Brain pericyte (primary cell): Measurements from ENCODE around the gene SLC26A9.

Experiments used
- DNase-seq: peaks from one replicate; pipeline ENCODE4 v3.0.0-alpha.2; 2012; ENCODE audit warnings: low read depth, low spot score

Gene SLC26A9, protein sequence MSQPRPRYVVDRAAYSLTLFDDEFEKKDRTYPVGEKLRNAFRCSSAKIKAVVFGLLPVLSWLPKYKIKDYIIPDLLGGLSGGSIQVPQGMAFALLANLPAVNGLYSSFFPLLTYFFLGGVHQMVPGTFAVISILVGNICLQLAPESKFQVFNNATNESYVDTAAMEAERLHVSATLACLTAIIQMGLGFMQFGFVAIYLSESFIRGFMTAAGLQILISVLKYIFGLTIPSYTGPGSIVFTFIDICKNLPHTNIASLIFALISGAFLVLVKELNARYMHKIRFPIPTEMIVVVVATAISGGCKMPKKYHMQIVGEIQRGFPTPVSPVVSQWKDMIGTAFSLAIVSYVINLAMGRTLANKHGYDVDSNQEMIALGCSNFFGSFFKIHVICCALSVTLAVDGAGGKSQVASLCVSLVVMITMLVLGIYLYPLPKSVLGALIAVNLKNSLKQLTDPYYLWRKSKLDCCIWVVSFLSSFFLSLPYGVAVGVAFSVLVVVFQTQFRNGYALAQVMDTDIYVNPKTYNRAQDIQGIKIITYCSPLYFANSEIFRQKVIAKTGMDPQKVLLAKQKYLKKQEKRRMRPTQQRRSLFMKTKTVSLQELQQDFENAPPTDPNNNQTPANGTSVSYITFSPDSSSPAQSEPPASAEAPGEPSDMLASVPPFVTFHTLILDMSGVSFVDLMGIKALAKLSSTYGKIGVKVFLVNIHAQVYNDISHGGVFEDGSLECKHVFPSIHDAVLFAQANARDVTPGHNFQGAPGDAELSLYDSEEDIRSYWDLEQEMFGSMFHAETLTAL

DNA sequence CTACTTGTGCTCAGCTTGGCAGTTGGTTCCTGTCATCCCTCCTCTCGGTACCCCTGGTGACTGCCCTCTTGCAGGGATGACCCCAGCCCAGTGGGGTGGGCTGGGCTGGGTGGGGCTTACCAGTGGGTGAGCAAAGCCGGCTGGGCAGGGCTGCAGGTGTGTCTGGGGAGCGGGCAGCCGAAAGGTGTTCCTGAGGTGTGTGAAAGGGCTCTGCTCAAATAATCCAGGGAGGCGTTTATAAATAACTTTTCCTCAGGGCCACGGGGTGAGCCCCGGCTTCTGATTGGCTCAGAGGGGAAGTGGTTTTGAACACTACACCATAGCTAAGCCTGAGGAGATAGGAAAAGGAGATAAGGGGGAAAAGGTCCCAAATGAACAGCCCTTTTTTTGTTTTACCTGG lies at the start of gene SLC26A9:
SLC26A9 (minus strand) TSS at position 212 of the 400 bp plus-strand sequence. CDS start 7,636 bp downstream, outside the sequence.
- DNase-seq = no peak

DNA sequence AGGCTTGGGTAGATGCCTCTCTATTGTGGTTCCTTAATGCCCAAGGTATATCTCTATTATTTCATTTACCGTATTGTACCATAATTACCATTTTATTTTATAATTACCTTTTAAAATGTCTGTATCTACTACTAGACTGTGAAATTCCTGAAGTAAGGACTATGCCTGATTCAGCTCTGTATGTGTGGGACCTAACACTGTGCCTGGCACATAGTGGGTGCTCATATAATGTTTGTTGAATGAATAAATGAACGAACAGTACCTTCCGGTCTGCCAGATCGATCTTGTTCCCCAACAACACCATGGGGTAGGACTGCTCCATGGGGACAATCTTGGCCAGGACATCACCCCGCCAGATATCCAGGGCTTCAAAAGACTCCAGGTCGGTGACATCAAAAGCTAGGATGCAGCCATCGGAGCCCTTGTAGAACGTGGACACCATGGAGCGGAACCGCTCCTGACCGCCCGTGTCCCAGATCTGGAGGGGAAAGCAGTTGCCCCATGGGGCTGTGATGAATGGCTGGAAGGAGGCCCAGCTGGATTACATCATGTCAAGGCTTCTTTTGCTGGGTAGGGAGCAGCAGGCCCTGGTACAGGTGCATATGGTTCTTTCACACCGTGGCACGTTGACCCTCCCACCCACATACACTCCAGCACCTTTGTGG lies 49.1 kb upstream of the SLC26A9 start:
- DNase-seq = no peak

DNA sequence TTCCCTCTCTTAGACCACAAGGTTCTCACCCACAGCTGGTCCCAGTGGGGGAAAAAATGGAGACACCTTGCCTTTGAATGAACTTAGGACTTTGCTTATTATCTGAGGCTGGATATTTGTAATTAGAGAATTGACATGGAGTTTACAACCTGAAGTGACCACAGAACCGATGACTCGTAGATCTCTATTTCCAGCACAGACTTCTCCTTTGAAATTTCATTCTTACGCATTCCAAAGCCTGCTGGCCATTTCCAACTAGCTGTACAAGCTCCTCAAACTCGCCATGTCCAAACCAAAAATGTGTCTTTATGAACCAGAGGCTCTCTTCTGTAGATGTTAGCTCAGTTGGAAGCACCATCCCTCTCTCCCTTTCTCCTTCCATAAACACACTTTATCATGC lies 48.0 kb upstream of the SLC26A9 start:
- DNase-seq = no peak

DNA sequence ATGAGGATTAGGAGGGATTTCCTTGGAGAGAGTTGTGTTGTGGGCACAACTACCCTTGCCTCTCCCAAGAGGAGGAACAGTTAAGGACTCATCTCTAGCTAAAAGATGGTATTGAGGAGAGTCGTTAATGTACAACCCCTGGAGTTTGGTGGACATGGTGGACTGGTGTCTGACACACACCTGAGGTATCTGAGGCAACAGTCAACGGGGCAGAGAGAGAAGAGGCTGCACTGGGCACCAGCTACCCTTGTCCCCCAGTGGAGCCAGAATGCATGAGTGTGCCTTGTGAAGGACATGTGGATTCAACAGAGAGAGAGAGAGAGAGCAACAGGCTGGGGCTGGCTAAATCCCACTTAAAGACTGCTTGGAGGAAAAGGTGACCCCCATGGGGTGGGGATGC lies 47.0 kb upstream of the SLC26A9 start:
- no peak for DNase-seq

DNA sequence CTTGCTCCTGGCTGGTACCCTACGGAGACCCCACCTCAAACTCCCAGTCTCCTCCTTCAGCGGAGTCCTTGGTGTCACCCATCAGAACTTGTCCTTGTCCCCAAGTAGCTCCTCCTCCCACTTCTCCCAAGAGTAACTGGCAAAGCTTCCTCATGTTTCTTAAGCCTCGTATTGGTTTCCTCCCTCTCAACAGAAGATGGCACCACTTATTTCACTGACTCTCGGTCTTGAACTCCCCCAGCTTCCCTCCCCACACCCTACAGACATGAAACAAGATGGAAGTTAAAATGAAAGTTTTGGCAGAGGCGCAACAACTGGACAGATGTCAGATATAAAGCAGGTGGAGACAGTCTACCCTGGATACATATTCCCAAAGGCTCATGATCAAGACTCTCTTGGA lies 46.5 kb upstream of the SLC26A9 start:
- no peak for DNase-seq

DNA sequence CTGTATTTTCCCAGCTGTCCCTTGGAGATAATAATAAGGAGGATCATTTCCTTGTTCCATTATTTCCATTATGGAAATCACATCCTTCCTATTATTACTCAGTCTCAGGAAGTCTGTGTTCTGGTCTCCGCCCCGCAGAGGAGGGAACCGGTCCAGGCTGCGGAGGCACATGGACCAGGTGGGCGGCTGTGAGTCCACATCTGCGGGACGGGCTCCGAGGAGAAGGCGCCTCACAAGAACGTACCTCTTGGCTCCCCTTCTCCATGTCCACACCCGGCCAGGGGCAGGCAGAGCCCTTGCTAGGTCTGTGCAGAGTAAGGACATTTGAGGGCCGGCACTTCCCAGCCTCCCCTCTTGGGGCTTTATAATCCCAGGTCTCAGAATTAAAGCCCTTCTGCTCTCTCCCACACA lies 45.3 kb upstream of the SLC26A9 start:
- no peak for DNase-seq

DNA sequence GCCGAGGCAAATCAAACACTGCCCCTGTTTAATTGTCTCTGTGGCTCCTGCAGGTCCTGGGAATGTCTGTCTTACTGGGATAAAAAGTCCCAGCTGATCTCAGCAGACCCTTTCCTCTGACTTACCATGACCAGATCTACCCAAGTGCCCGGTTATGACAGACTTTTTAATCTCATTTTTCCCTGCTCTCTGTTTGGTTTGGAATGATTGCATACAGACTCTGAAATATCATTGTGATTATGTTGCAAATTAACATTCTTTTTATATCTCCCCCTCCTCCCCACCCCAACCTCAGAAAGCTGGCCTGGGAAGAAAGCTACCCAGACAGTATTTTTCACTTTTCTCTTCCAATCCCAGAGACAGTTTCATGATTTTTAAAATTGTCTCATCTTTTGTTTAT lies 43.6 kb upstream of the SLC26A9 start:
- DNase-seq = no peak

DNA sequence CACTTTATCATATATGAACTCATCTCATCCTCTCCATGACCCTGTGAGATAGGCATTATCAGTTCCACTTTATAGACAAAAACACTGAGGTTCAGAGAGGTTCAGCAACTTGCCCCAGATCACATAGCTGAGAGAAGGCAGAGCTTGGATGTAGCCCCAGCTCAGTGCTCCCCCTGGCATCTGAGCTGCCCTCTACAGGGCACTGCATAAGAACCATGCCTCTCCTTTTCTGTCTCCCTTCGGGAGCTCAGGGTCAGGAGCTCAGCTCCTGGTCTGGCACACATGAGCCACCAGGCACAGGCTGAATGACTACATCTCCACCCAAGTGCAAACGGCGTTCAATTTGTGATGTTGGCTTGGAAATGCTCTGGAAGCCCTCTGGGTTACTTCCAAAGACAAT lies 43.0 kb upstream of the SLC26A9 start:
- no peak for DNase-seq

DNA sequence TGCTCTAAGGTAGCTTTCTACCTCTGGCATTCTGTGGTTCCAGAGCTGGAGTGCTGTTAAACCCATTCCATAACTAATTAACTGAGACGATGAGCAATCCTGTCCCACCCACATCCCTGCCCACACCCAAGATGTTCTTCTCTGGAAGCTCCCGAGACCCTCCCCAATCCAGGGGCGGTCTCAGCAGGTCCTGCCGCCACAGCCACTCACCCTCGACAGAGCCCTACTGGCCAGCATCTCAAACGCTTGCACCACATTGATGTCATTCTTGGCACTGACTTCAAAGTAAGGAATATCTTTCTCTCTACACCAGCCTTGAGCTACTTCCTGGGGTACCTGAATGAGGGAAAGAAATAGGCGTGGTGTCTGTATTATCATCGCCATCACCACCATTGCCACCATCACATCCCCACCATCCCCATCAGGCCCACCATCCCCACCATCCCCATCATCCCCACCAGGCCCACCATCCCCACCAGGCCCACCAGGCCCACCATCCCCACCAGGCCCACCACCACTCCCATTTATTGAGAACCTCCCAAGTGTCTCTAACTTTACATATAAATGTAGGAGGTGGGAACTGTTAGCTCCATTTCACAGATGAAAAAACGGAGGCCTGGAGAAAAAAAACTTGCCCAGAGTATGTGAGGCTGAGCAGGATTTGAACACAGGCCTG lies 42.2 kb upstream of the SLC26A9 start:
- DNase-seq = no peak

DNA sequence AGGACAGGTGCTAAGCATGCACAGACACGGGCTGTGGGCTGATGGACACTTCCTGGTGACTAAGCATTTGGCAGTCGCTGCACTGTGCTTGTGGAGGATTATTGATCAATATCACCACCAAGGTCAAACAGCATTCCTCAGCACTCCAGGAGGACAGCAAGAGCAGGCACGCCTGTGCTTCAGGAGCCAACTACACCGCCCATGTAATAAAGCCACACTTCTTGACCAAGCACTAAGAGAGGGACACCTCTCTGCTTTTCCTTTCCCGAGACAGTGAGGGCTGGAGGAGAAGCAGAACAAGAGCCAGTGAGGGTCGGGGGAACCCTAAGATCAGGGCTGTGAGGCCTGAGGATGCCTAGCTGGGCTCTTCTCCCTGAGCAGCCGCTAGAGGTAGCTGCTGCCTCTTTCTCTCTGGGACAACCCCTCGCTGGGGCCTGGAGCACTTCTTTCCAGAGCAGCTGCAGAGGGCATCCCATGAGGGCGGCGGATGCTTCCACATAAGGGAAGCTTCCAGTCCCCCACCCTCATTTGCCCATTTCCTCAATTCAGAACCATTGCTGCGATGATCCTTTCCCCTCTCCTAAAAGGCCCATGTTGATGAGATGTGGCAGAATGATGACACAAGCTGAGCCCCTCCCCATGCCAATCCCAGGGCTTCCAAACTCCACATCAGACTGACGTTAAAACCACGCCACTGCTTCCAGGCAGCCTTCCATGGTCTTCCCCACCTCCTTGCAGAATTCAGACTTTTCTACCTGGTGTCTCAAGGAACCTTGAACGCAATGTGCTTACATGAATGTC lies 40.9 kb upstream of the SLC26A9 start:
- DNase-seq = no peak

DNA sequence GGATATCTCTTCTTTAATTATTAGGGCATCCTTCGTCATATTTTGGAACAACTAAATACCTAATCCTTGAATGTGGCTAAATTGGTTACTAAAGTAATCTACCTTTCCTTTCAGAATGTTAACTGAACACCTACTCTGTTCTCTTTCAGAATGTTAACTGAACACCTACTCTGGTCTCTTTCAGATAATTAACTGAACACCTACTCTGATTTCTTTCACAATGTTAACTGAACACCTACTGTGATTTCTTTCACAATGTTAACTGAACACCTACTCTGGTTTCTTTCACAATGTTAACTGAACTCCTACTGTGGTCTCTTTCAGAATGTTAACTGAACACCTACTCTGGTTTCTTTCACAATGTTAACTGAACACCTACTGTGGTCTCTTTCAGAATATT lies 38.0 kb upstream of the SLC26A9 start:
- DNase-seq = no peak

DNA sequence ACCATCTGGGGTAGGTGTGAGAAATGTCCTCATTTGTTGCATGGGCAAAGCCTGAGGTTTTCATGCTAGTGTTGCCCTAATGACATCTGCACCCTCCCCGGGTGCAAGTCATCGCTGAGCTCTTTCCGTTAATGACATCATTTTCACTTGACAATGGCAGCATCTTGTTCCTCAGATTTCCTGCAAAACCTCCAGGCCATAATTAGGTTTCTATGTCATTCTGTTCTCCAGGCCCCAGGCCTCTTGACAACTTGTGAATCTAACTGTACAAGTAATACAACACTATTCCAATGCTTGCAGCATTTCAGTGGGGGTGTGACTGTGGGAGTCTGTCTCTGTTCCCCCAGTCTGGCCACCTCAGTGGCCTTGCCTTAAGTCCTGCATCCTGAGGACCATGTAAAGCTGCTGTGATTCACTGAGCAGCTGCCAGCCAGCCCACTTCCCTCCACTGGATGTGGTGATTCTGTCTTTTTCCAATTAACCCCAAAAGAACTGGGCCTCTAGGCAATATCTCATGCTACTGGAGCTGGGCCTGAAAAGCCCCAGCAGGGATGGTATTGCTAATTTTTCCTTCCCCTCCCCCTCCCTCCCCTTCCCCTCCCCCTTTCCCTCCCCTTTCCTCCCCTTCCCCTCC lies 37.1 kb upstream of the SLC26A9 start:
- DNase-seq = no peak

DNA sequence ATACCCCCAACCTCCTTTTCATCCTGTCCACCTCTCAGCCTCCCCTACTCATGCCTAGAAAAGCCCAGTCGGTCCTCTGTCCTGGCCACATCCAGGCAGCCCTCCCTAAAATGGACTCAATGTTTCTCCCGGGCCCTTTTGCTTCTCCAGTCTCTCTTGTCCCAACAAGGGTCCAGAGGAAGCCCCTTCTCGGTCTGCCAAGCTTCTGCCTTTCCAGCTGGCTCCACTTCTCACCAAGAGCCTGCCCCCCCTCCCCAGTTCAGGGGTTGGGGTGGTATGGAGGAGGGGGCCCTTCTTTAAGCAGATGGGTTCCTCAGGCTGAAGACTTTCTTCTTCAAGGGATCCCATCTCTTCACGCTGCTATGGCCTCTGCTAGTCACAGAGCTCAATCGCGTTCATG lies 36.0 kb upstream of the SLC26A9 start:
- DNase-seq = no peak

DNA sequence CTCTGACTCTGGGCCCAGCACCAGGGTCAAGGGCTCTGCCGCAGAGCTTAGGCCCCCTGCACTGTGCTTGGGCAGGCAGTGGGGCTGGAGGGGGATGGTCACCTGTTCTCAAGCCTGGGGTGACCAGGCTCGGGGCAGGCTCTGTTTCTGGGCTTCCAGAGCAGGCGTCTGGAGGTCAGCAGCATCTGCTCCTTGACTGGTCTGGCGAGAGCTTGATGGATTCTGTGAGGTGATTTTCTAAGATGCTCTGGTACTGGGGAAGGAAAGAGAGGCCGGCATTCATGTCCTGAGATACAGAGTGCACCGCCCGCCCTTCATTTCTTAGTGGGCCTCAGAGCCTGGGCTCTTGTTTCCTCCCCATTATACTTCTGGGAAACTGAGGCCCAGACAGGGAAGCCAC lies 35.4 kb upstream of the SLC26A9 start:
- no peak for DNase-seq

DNA sequence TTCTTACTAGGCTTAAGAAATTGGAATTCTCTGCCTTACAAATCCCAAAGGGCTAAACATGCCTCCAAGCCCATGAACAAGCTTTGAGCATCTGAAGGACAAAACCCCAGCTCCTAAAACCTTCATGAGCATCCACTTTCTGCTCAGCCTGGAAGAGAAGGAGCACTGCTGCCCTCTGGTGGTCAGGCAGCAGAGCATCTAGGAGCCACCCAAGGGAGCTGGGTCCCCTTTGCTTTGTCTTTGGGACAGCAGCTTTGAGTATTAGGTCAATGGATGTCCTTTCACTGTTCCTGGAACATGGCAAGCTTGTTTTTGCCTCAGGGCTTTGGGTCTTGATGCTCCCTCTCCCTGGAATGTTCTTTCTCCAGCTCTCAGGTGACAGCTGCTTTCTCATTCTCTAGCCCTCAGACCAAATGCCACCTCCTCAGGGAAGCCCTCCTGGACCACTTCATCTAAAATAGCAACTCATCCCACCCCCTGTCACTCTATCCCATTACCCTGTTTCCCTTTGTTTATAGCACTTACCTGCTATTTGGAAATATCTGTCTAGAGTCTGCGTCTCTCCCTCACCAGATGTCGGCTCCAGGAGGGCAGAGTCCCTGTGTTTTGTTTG lies 34.3 kb upstream of the SLC26A9 start:
- DNase-seq = no peak

DNA sequence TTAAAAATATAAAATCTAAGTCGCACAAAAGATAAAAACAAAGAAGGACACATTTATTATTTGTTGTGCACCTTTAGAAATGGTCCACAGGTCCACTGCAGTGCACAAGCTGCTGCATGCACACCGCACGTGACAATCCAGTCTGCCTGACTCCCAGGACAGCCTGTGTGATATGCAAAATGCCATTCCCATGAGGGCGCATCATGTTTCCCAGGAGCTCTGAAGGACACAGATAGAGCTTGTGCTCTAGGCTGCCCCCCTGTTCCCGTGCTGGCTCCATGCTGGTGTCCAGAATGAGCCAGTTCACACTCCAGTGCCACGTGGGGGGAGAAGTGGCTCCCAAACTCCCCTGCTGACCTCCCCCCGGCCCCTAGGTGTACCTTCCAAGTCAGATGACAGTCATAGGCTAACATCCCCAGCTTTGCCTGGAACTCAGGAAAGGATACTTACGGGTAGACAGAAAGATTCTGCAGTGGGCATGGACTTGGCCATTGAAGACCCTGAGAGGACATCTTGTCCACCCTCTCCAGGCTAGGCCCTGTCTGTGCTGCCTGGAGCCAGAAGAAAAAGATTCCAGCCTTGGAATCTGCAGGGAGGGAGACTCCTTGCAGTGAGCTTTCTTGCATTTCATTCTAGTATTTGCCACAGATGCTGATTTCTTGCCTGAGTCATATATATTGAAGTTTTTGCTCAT lies 33.6 kb upstream of the SLC26A9 start:
- DNase-seq = no peak

DNA sequence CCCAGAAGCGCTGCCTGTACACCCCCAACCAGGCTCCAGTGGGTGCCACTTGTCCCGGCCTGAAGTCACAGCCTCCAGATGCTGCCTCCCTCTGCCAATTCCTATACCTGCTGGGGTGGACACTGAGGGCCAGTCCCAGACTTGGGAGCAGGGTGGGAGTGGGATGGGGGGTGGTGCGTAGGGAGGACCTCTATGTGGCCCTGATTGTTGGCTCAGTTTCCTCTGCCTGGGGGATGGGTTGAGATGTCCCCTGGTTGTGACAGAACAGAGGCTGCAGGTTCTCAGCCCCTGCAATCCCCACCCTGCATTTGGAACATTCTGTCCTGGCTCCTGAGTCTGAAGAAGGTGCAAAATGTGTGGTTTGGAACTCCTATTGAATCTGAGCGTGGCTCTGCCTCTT lies 32.8 kb upstream of the SLC26A9 start:
- DNase-seq = no peak

DNA sequence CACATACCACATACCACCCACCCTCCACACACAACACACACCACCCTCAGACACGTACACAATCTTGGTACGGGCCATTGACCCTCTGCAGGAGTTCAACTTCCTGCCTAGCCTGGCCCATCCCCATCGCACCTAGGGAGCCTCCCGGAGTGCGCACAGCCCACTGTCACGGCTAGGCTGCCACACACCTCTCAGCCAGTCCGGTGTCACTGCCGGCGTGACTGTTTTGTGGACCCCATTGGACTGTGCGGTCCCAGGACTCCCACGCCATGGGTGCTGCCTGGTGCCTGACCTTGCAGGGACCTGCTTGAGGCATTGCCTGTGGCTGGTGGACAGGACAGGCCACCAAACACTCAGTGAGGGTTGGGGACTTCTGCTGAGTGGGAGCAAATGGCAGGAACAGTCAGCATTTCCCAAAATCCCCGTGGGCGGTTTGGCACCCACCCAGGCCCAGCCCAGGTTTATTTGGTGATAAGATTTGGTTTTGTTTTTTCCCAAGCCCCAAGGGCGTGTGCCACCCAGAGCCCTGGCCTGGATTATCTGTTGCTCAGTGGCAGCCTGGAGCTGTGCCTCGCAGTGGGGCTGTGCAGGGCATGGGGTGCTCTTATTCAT lies 32.2 kb upstream of the SLC26A9 start:
- DNase-seq = no peak

DNA sequence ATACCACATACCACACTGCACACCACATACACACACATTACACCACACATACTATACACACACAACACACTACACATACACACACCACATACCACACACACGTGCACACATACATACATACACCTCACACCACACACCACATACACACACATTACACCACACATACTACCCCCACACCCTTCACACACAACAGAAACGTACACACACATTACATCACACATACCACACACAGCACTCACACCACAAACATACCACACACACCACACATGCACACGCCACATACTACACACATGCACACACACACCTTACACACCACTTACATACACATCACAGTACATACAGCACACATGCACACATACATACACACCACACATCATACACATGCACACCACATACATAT lies 31.5 kb upstream of the SLC26A9 start:
- no peak for DNase-seq
